Natural killer cell (primary cell): ENCODE data around the gene THSD4. TPM values are rescaled to one million over a fixed set of nuclear protein-coding genes. Genes with fewer than 3 reads are reported as not detected.

Experiments
- ATAC-seq, 3 donors: fragments of 150-1000 bp in 2 of 3; fragments of 200-7000 bp in 1 of 3; cut with Tn5 transposase; 1 replicate in 1 of 3; 2 replicates in 2 of 3; pipeline ENCODE4 v1.10.0; 2021; ENCODE audit warnings: mild to moderate bottlenecking in 2 of 3, moderate library complexity in 2 of 3
- DNase-seq, 2 donors: peaks; one replicate each; pipeline versions ENCODE4 v3.0.0 to v3.0.0-alpha.2; 2013 to 2021; ENCODE audit warnings: mixed read lengths in 1 of 2
- H3K27ac ChIP-seq: one replicate; pipeline ENCODE4 v1.5.1; 2013; ENCODE audit warnings: mild to moderate bottlenecking, low read length
- H3K27me3 ChIP-seq: one replicate; pipeline ENCODE4 v1.6.1; 2013; ENCODE audit warnings: low read length; ENCODE audit not compliant: control insufficient read depth, insufficient read depth
- H3K36me3 ChIP-seq: one replicate; pipeline ENCODE4 v1.6.1; 2013; ENCODE audit warnings: low read length; ENCODE audit not compliant: control insufficient read depth, insufficient read depth
- H3K4me1 ChIP-seq: one replicate; pipeline ENCODE4 v1.6.1; 2013; ENCODE audit warnings: low read length; ENCODE audit not compliant: control insufficient read depth, insufficient read depth
- H3K4me3 ChIP-seq: one replicate; pipeline ENCODE4 v1.5.1; 2013; ENCODE audit warnings: low read length
- H3K9me3 ChIP-seq: one replicate; pipeline ENCODE4 v1.6.1; 2013; ENCODE audit warnings: low read length; ENCODE audit not compliant: control insufficient read depth, insufficient read depth
- H3K27ac Mint-ChIP-seq, 2 donors: one replicate each; pipeline ENCODE4 v1.8.0; 2022; ENCODE audit warnings: mild to moderate bottlenecking in 2 of 2, mixed read lengths in 2 of 2, moderate library complexity in 1 of 2
- H3K27me3 Mint-ChIP-seq, 2 donors: one replicate each; pipeline ENCODE4 v1.8.0; 2022; ENCODE audit warnings: low read depth in 2 of 2, mixed read lengths in 2 of 2
- H3K36me3 Mint-ChIP-seq: one replicate; pipeline ENCODE4 v1.8.0; 2022; ENCODE audit warnings: mixed read lengths
- H3K4me1 Mint-ChIP-seq, 2 donors: one replicate each; pipeline ENCODE4 v1.8.0; 2022; ENCODE audit warnings: mixed read lengths in 2 of 2
- H3K4me3 Mint-ChIP-seq: one replicate; pipeline ENCODE4 v1.8.0; 2022; ENCODE audit warnings: mild to moderate bottlenecking, moderate library complexity, mixed read lengths
- H3K9me3 Mint-ChIP-seq, 2 donors: one replicate each; pipeline ENCODE4 v1.8.0; 2022; ENCODE audit warnings: mixed read lengths in 2 of 2
- CTCF ChIP-seq: fragments of 200-600 bp; IDR thresholded peaks from one replicate; pipeline ENCODE4 v1.8.0; 2022; ENCODE audit warnings: antibody characterized with exemption
- WGBS: methylation state at CpG from one replicate; pipeline ENCODE4 v1.1.7; 2013; ENCODE audit warnings: missing lambda C conversion rate; ENCODE audit not compliant: insufficient coverage; 5-methylcytosine and 5-hydroxymethylcytosine counted together
- intact Hi-C: fragments of 100-400 bp; cut with micrococcal nuclease; formaldehyde crosslinking; loops from one replicate; pipeline ENCODE4 v1.14.2; 2022
- total RNA-seq, 4 donors: library from RNA; stranded (reverse); fragments of 120-200 nt in 1 of 4; gene quantifications; one replicate each; pipeline versions ENCODE4 v1.2.3 to v1.2.4, GENCODE V29; 2013 to 2022

THSD4 gene
- total RNA-seq, 3 donors from 2014 or later (not counting 1 experiment from before 2014, with no cell fraction given): not detected

GRCh38 chr15:71183063-71183462 lies 67.8 kb downstream of the THSD4 start:
- WGBS: 89% methylated on average over 9 of the region's 9 CpGs
- no peaks in the 10 kb centered on the region for H3K27me3 ChIP-seq
- no peak overlapping the region for H3K4me3 ChIP-seq
- Mint-ChIP-seq H3K4me1 (no peaks in the 10 kb centered on the region), H3K4me3 (no peak overlapping the region), H3K36me3 (no peaks in the 10 kb centered on the region), H3K27ac (no peak overlapping the region), H3K27me3 (peaks cover 2 to 7% of the 10 kb centered on the region in 2 donors), H3K9me3 (no peaks in the 10 kb centered on the region)
- no peaks in the 10 kb centered on the region for H3K36me3 ChIP-seq
- no peak for TF ChIP-seq CTCF
- no peaks in the 10 kb centered on the region for H3K9me3 ChIP-seq
- DNase-seq: no peak
- H3K4me1 ChIP-seq: no peaks in the 10 kb centered on the region
- H3K27ac ChIP-seq: no peak overlapping the region
- intact Hi-C loops: no loop called here
- ATAC-seq: no peak

GRCh38 chr15:71185706-71186105 lies 70.4 kb downstream of the THSD4 start:
- Histone ChIP-seq H3K27ac (no peak overlapping the region), H3K27me3 (no peaks in the 10 kb centered on the region), H3K4me1 (no peaks in the 10 kb centered on the region), H3K36me3 (no peaks in the 10 kb centered on the region), H3K9me3 (no peaks in the 10 kb centered on the region), H3K4me3 (no peak overlapping the region)
- WGBS: 74% methylated on average over 5 of the region's 5 CpGs
- H3K4me1 Mint-ChIP-seq: no peaks in the 10 kb centered on the region
- no peak overlapping the region for H3K27ac Mint-ChIP-seq
- no peak for ATAC-seq
- TF ChIP-seq CTCF: no peak
- H3K36me3 Mint-ChIP-seq: no peaks in the 10 kb centered on the region
- intact Hi-C loops: no loop called here
- H3K9me3 Mint-ChIP-seq: no peaks in the 10 kb centered on the region
- H3K27me3 Mint-ChIP-seq: peaks cover 2 to 7% of the 10 kb centered on the region in 2 donors
- H3K4me3 Mint-ChIP-seq: no peak overlapping the region
- no peak for DNase-seq

GRCh38 chr15:71186267-71186666 lies 71.0 kb downstream of the THSD4 start:
- Mint-ChIP-seq H3K36me3 (no peaks in the 10 kb centered on the region), H3K27me3 (peaks cover 6 to 7% of the 10 kb centered on the region in 2 donors), H3K4me3 (no peak overlapping the region), H3K27ac (no peak overlapping the region), H3K9me3 (no peaks in the 10 kb centered on the region), H3K4me1 (no peaks in the 10 kb centered on the region)
- WGBS: 32% methylated on average over 3 of the region's 3 CpGs
- Histone ChIP-seq H3K27me3 (no peaks in the 10 kb centered on the region), H3K27ac (no peak overlapping the region), H3K4me3 (no peak overlapping the region), H3K4me1 (no peaks in the 10 kb centered on the region), H3K36me3 (no peaks in the 10 kb centered on the region), H3K9me3 (no peaks in the 10 kb centered on the region)
- no peak for TF ChIP-seq CTCF
- no peak for DNase-seq
- intact Hi-C loops: no loop called here
- no peak for ATAC-seq

GRCh38 chr15:71187078-71187477 lies 71.8 kb downstream of the THSD4 start:
- no peak for DNase-seq
- Mint-ChIP-seq H3K27me3 (peaks cover 6 to 7% of the 10 kb centered on the region in 2 donors), H3K9me3 (no peaks in the 10 kb centered on the region), H3K27ac (no peak overlapping the region), H3K36me3 (no peaks in the 10 kb centered on the region), H3K4me1 (no peaks in the 10 kb centered on the region), H3K4me3 (no peak overlapping the region)
- ATAC-seq: no peak
- WGBS: 77% methylated on average over 5 of the region's 5 CpGs
- Histone ChIP-seq H3K4me1 (no peaks in the 10 kb centered on the region), H3K9me3 (no peaks in the 10 kb centered on the region), H3K4me3 (no peak overlapping the region), H3K36me3 (no peaks in the 10 kb centered on the region), H3K27ac (no peak overlapping the region), H3K27me3 (no peaks in the 10 kb centered on the region)
- intact Hi-C loops: no loop called here
- no peak for TF ChIP-seq CTCF
